ENCODE measurements around the gene ZNF558. TPM values are rescaled to one million over a fixed set of nuclear protein-coding genes. Genes with fewer than 3 reads are reported as not detected.

The ZNF558 gene
- total RNA-seq, 5 donors from 2014 or later (not counting 1 experiment from before 2014, with no cell fraction given) = 23.7 to 42.2 (median 40.2) TPM

- Histone ChIP-seq H3K36me3 (ENCODE audit: control insufficient read depth in 2 of 2, extremely low read depth in 1 of 2, insufficient read depth in 1 of 2, low read length in 1 of 2) (no peaks in the 10 kb centered on the region), H3K4me1 (ENCODE audit: control insufficient read depth in 1 of 2, extremely low read depth in 1 of 2, insufficient read depth in 2 of 2, low read length in 2 of 2) (no peaks in the 10 kb centered on the region), H3K4me3 (ENCODE audit: control insufficient read depth in 1 of 2, extremely low read depth in 1 of 2, low read length in 1 of 2) (no peak overlapping the region), H3K9me3 (no peaks in the 10 kb centered on the region), H3K27ac (ENCODE audit: low read length) (no peak overlapping the region), H3K27me3 (replicated peaks in 1 of 2; ENCODE audit: control insufficient read depth in 2 of 2, extremely low read depth in 1 of 2, insufficient read depth in 2 of 2, low read length in 1 of 2) (peaks cover 0 to 22% of the 10 kb centered on the region in 2 experiments)
- peaks cover 22 to 23% of the 10 kb centered on the region in 2 donors for H3K27me3 Mint-ChIP-seq
- no CpG with 5 or more reads among the region's 3 CpGs for WGBS (ENCODE audit: insufficient coverage)
- ChIA-PET POLR2A (no interaction called here), CTCF (no interaction called here)
- no peak for DNase-seq
- H3K36me3 Mint-ChIP-seq = no peaks in the 10 kb centered on the region
- no peak for ATAC-seq (replicated peaks in 1 of 4)
- H3K4me1 Mint-ChIP-seq = no peaks in the 10 kb centered on the region
- peaks cover 3 to 10% (median 5%) of the 10 kb centered on the region in 3 donors for H3K9me3 Mint-ChIP-seq
- no peak overlapping the region for H3K4me3 Mint-ChIP-seq
- H3K27ac Mint-ChIP-seq = no peak overlapping the region
Observed at GRCh38 chr19:8850488-8850887, 18.4 kb upstream of the ZNF558 start.

GRCh38 chr19:8849232-8849631 lies 17.1 kb upstream of the ZNF558 start:
- ATAC-seq (replicated peaks in 1 of 4) = no peak
- no peaks in the 10 kb centered on the region for H3K36me3 ChIP-seq (ENCODE audit: control insufficient read depth in 2 of 2, extremely low read depth in 1 of 2, insufficient read depth in 1 of 2, low read length in 1 of 2)
- no peak for DNase-seq
- WGBS (ENCODE audit: insufficient coverage) = 91% methylated on average over 2 of the region's 2 CpGs
- ChIA-PET CTCF (no interaction called here), POLR2A (interaction anchor here in 1 of 2 donors (0.5 kb wide), 1 partner anchor 1135 kb away, joined by 7 read pairs; no protein-coding TSS in a partner anchor)
- H3K27ac Mint-ChIP-seq = no peak overlapping the region
- H3K4me1 Mint-ChIP-seq = no peaks in the 10 kb centered on the region
- H3K9me3 ChIP-seq = no peaks in the 10 kb centered on the region
- no peaks in the 10 kb centered on the region for H3K4me1 ChIP-seq (ENCODE audit: control insufficient read depth in 1 of 2, extremely low read depth in 1 of 2, insufficient read depth in 2 of 2, low read length in 2 of 2)
- H3K27ac ChIP-seq (ENCODE audit: low read length) = no peak overlapping the region
- H3K27me3 Mint-ChIP-seq = peaks cover 19 to 21% of the 10 kb centered on the region in 2 donors
- H3K36me3 Mint-ChIP-seq = no peaks in the 10 kb centered on the region
- peaks cover 0 to 16% of the 10 kb centered on the region in 2 experiments for H3K27me3 ChIP-seq (replicated peaks in 1 of 2; ENCODE audit: control insufficient read depth in 2 of 2, extremely low read depth in 1 of 2, insufficient read depth in 2 of 2, low read length in 1 of 2)
- H3K4me3 ChIP-seq (ENCODE audit: control insufficient read depth in 1 of 2, extremely low read depth in 1 of 2, low read length in 1 of 2) = no peak overlapping the region
- H3K4me3 Mint-ChIP-seq = no peak overlapping the region
- H3K9me3 Mint-ChIP-seq = peaks cover 3 to 10% (median 5%) of the 10 kb centered on the region in 3 donors

GRCh38 chr19:8846819-8847218 lies 14.7 kb upstream of the ZNF558 start:
- Mint-ChIP-seq H3K27me3 (peaks cover 13 to 18% of the 10 kb centered on the region in 2 donors), H3K36me3 (no peaks in the 10 kb centered on the region), H3K4me3 (no peak overlapping the region), H3K27ac (no peak overlapping the region), H3K4me1 (no peaks in the 10 kb centered on the region), H3K9me3 (peaks cover 3 to 10% (median 5%) of the 10 kb centered on the region in 3 donors)
- no peak for DNase-seq
- Histone ChIP-seq H3K4me1 (ENCODE audit: control insufficient read depth in 1 of 2, extremely low read depth in 1 of 2, insufficient read depth in 2 of 2, low read length in 2 of 2) (no peaks in the 10 kb centered on the region), H3K4me3 (ENCODE audit: control insufficient read depth in 1 of 2, extremely low read depth in 1 of 2, low read length in 1 of 2) (no peak overlapping the region), H3K9me3 (no peaks in the 10 kb centered on the region), H3K36me3 (ENCODE audit: control insufficient read depth in 2 of 2, extremely low read depth in 1 of 2, insufficient read depth in 1 of 2, low read length in 1 of 2) (no peaks in the 10 kb centered on the region), H3K27ac (ENCODE audit: low read length) (no peak overlapping the region), H3K27me3 (replicated peaks in 1 of 2; ENCODE audit: control insufficient read depth in 2 of 2, extremely low read depth in 1 of 2, insufficient read depth in 2 of 2, low read length in 1 of 2) (peaks cover 0 to 23% of the 10 kb centered on the region in 2 experiments)
- ChIA-PET CTCF (no interaction called here), POLR2A (no interaction called here)
- WGBS (ENCODE audit: insufficient coverage) = 85% methylated on average over 3 of the region's 3 CpGs
- no peak for ATAC-seq (replicated peaks in 1 of 4)

- Mint-ChIP-seq H3K4me1 (no peaks in the 10 kb centered on the region), H3K9me3 (no peaks in the 10 kb centered on the region), H3K4me3 (no peak overlapping the region), H3K27me3 (peaks cover 3 to 14% of the 10 kb centered on the region in 2 donors), H3K36me3 (no peaks in the 10 kb centered on the region), H3K27ac (no peak overlapping the region)
- Histone ChIP-seq H3K36me3 (ENCODE audit: control insufficient read depth in 2 of 2, extremely low read depth in 1 of 2, insufficient read depth in 1 of 2, low read length in 1 of 2) (no peaks in the 10 kb centered on the region), H3K27ac (ENCODE audit: low read length) (no peak overlapping the region), H3K9me3 (no peaks in the 10 kb centered on the region), H3K4me1 (ENCODE audit: control insufficient read depth in 1 of 2, extremely low read depth in 1 of 2, insufficient read depth in 2 of 2, low read length in 2 of 2) (no peaks in the 10 kb centered on the region), H3K4me3 (ENCODE audit: control insufficient read depth in 1 of 2, extremely low read depth in 1 of 2, low read length in 1 of 2) (no peak overlapping the region), H3K27me3 (replicated peaks in 1 of 2; ENCODE audit: control insufficient read depth in 2 of 2, extremely low read depth in 1 of 2, insufficient read depth in 2 of 2, low read length in 1 of 2) (peaks cover 0 to 12% of the 10 kb centered on the region in 2 experiments)
- CTCF ChIA-PET = no interaction called here
- ATAC-seq (replicated peaks in 1 of 4) (no peak), DNase-seq (no peak)
- POLR2A ChIA-PET = no interaction called here
- 93% methylated on average over 4 of the region's 5 CpGs for WGBS (ENCODE audit: insufficient coverage)
Observed at GRCh38 chr19:8840708-8841107, 8.6 kb upstream of the ZNF558 start.

GRCh38 chr19:8835877-8836276 lies 3.8 kb upstream of the ZNF558 start:
- no peaks in the 10 kb centered on the region for H3K36me3 Mint-ChIP-seq
- no peak overlapping the region for H3K27ac Mint-ChIP-seq
- H3K27ac ChIP-seq (ENCODE audit: low read length) = no peak overlapping the region
- H3K4me3 Mint-ChIP-seq = no peak overlapping the region
- H3K9me3 ChIP-seq = no peaks in the 10 kb centered on the region
- no peak for DNase-seq
- peaks cover 7 to 16% of the 10 kb centered on the region in 2 experiments for H3K4me1 ChIP-seq (ENCODE audit: control insufficient read depth in 1 of 2, extremely low read depth in 1 of 2, insufficient read depth in 2 of 2, low read length in 2 of 2)
- peaks cover 18 to 21% (median 19%) of the 10 kb centered on the region in 3 donors for H3K4me1 Mint-ChIP-seq
- peaks cover 3 to 4% of the 10 kb centered on the region in 2 donors for H3K27me3 Mint-ChIP-seq
- H3K9me3 Mint-ChIP-seq = no peaks in the 10 kb centered on the region
- H3K36me3 ChIP-seq (ENCODE audit: control insufficient read depth in 2 of 2, extremely low read depth in 1 of 2, insufficient read depth in 1 of 2, low read length in 1 of 2) = no peaks in the 10 kb centered on the region
- CTCF ChIA-PET = no interaction called here
- H3K27me3 ChIP-seq (replicated peaks in 1 of 2; ENCODE audit: control insufficient read depth in 2 of 2, extremely low read depth in 1 of 2, insufficient read depth in 2 of 2, low read length in 1 of 2) = peaks cover 0 to 4% of the 10 kb centered on the region in 2 experiments
- no peak overlapping the region for H3K4me3 ChIP-seq (ENCODE audit: control insufficient read depth in 1 of 2, extremely low read depth in 1 of 2, low read length in 1 of 2)
- ATAC-seq (replicated peaks in 1 of 4) = no peak
- POLR2A ChIA-PET = no interaction called here
- no CpG with 5 or more reads among the region's 3 CpGs for WGBS (ENCODE audit: insufficient coverage)

- Mint-ChIP-seq H3K27ac (no peak overlapping the region), H3K27me3 (peaks cover 2 to 4% of the 10 kb centered on the region in 2 donors), H3K36me3 (no peaks in the 10 kb centered on the region), H3K9me3 (no peaks in the 10 kb centered on the region), H3K4me1 (peaks cover 18 to 21% (median 20%) of the 10 kb centered on the region in 3 donors), H3K4me3 (no peak overlapping the region)
- ATAC-seq (replicated peaks in 1 of 4) (no peak), DNase-seq (no peak)
- H3K9me3 ChIP-seq = no peaks in the 10 kb centered on the region
- 40% methylated on average over 1 of the region's 2 CpGs for WGBS (ENCODE audit: insufficient coverage)
- POLR2A ChIA-PET = no interaction called here
- CTCF ChIA-PET = no interaction called here
- peaks cover 0 to 3% of the 10 kb centered on the region in 2 experiments for H3K27me3 ChIP-seq (replicated peaks in 1 of 2; ENCODE audit: control insufficient read depth in 2 of 2, extremely low read depth in 1 of 2, insufficient read depth in 2 of 2, low read length in 1 of 2)
- H3K4me1 ChIP-seq (ENCODE audit: control insufficient read depth in 1 of 2, extremely low read depth in 1 of 2, insufficient read depth in 2 of 2, low read length in 2 of 2) = peaks cover 8 to 18% of the 10 kb centered on the region in 2 experiments
- H3K4me3 ChIP-seq (ENCODE audit: control insufficient read depth in 1 of 2, extremely low read depth in 1 of 2, low read length in 1 of 2) = no peak overlapping the region
- H3K27ac ChIP-seq (ENCODE audit: low read length) = no peak overlapping the region
- no peaks in the 10 kb centered on the region for H3K36me3 ChIP-seq (ENCODE audit: control insufficient read depth in 2 of 2, extremely low read depth in 1 of 2, insufficient read depth in 1 of 2, low read length in 1 of 2)
Observed at GRCh38 chr19:8835446-8835845, 3.3 kb upstream of the ZNF558 start.

GRCh38 chr19:8831832-8832131 lies 322 bp downstream of the ZNF558 start:
- H3K4me3 Mint-ChIP-seq = peak overlapping the region; percentile 84 to 87 (median 85)

More at GRCh38 chr19:8831832-8832131, 322 bp downstream of the ZNF558 start:
- 0% methylated on average over 13 of the region's 16 CpGs for WGBS (ENCODE audit: insufficient coverage)
- Histone ChIP-seq H3K36me3 (ENCODE audit: control insufficient read depth in 2 of 2, extremely low read depth in 1 of 2, insufficient read depth in 1 of 2, low read length in 1 of 2) (peaks cover 0 to 5% of the 10 kb centered on the region in 2 donors), H3K27me3 (replicated peaks in 1 of 2; ENCODE audit: control insufficient read depth in 2 of 2, extremely low read depth in 1 of 2, insufficient read depth in 2 of 2, low read length in 1 of 2) (no peaks in the 10 kb centered on the region), H3K4me3 (ENCODE audit: control insufficient read depth in 1 of 2, extremely low read depth in 1 of 2, low read length in 1 of 2) (peak overlapping the region; percentile 78 to 84), H3K4me1 (ENCODE audit: control insufficient read depth in 1 of 2, extremely low read depth in 1 of 2, insufficient read depth in 2 of 2, low read length in 2 of 2) (peaks cover 8 to 18% of the 10 kb centered on the region in 2 experiments), H3K9me3 (no peaks in the 10 kb centered on the region), H3K27ac (ENCODE audit: low read length) (peak overlapping the region; percentile 90)
- H3K27me3 Mint-ChIP-seq = no peaks in the 10 kb centered on the region
- DNase-seq (no peak), ATAC-seq (replicated peaks in 1 of 4) (peak; percentile 0 to 14 (median 7))
- peaks cover 24 to 31% (median 29%) of the 10 kb centered on the region in 3 donors for H3K4me1 Mint-ChIP-seq
- H3K9me3 Mint-ChIP-seq = no peaks in the 10 kb centered on the region
- peaks cover 19% of the 10 kb centered on the region for H3K36me3 Mint-ChIP-seq
- POLR2A ChIA-PET = no interaction called here
- peak overlapping the region; percentile 88 to 91 for H3K27ac Mint-ChIP-seq
- CTCF ChIA-PET = no interaction called here

All from T-cell (primary cell).